ENCODE measurements around the gene TTC1.

The TTC1 gene

DNA sequence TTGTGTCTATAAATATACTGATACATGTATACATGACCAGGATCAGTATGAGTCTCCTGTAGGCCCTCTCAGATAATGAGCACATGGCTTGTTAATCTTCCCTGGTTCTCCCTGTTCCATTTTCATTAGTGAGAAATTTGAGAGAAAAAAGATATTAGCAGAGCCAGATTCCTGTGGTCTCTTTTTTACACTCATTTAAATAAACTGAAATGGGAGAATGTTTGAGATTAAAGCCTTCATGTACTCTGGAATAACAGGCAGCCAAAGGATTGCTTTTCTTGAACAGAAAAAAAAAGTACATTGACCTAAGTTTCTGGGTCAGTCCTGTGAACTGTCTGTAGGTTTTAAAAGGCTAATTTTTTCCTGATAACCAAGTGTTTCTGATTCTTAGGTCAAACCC lies 66.1 kb downstream of the TTC1 start:
- no peak overlapping the region for H3K27ac ChIP-seq
- TF ChIP-seq, protein P1, sequence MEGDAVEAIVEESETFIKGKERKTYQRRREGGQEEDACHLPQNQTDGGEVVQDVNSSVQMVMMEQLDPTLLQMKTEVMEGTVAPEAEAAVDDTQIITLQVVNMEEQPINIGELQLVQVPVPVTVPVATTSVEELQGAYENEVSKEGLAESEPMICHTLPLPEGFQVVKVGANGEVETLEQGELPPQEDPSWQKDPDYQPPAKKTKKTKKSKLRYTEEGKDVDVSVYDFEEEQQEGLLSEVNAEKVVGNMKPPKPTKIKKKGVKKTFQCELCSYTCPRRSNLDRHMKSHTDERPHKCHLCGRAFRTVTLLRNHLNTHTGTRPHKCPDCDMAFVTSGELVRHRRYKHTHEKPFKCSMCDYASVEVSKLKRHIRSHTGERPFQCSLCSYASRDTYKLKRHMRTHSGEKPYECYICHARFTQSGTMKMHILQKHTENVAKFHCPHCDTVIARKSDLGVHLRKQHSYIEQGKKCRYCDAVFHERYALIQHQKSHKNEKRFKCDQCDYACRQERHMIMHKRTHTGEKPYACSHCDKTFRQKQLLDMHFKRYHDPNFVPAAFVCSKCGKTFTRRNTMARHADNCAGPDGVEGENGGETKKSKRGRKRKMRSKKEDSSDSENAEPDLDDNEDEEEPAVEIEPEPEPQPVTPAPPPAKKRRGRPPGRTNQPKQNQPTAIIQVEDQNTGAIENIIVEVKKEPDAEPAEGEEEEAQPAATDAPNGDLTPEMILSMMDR (conservative IDR thresholded peaks at IDR 0.05), result no peak
- no peak for TF ChIP-seq ZFX (IDR thresholded peaks at IDR 0.05)

DNA sequence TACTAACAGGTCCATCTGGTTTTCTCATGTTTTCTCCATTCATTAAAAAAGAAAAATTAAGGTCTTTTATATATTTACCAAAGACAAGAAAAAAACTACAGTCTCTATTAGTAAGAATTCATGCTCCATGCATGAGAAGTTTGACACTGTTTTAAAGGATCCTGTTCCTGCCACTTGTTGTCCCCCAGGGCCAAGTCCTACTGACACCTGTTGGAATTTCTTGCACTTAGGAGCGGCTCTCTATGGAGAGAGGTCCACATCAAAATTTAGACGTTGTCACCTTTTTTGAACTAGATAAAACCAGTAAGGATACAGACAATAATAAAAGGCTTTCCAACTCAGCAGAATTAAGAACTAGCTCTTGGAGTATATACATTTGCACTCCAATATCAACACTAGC lies 68.1 kb downstream of the TTC1 start:
- H3K27ac ChIP-seq, result no peak overlapping the region
- TF ChIP-seq, protein P1 (conservative IDR thresholded peaks at IDR 0.05), result no peak
- TF ChIP-seq ZFX (IDR thresholded peaks at IDR 0.05), result no peak

DNA sequence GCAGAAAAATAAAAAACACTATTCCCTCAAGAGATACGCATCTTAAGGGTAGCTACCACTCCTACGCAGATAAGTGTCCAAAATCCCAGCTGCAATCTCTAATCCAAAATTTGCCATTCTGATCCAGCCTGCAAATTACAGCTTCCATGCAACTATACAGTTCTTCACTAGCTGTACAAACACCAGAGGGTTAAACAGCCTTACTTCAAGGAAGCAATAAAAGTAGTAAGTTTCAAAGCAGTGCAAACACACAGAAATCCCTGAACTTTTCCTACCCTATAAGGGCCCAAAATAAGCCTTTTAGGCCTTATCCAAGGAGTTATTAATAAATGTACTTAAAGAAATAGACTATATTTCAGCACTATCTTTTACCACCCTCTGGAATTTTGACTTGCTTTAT lies 70.8 kb downstream of the TTC1 start:
- no peak overlapping the region for H3K27ac ChIP-seq
- no peak for TF ChIP-seq ZFX (IDR thresholded peaks at IDR 0.05)
- TF ChIP-seq, protein P1 (conservative IDR thresholded peaks at IDR 0.05), result no peak

DNA sequence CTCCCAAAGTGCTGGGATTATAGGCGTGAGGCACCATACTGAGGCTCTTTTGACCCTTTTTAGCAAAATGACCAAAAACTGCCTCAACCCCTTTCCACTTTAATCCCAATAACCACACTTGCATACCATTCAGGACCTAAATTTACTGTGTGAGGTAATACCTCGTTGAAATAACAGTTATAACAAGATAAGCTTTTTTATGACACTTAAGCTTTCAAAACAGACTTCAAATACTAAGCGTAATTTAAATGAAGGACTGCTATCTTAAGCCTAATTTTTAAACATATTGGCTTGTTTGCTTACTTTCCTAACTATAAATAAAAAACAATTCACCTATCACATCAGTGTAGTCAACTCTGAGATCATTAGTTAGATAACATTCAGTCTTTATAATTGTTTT lies 72.6 kb downstream of the TTC1 start:
- no peak for TF ChIP-seq ZFX (IDR thresholded peaks at IDR 0.05)
- TF ChIP-seq, protein P1 (conservative IDR thresholded peaks at IDR 0.05), result no peak
- no peak overlapping the region for H3K27ac ChIP-seq

DNA sequence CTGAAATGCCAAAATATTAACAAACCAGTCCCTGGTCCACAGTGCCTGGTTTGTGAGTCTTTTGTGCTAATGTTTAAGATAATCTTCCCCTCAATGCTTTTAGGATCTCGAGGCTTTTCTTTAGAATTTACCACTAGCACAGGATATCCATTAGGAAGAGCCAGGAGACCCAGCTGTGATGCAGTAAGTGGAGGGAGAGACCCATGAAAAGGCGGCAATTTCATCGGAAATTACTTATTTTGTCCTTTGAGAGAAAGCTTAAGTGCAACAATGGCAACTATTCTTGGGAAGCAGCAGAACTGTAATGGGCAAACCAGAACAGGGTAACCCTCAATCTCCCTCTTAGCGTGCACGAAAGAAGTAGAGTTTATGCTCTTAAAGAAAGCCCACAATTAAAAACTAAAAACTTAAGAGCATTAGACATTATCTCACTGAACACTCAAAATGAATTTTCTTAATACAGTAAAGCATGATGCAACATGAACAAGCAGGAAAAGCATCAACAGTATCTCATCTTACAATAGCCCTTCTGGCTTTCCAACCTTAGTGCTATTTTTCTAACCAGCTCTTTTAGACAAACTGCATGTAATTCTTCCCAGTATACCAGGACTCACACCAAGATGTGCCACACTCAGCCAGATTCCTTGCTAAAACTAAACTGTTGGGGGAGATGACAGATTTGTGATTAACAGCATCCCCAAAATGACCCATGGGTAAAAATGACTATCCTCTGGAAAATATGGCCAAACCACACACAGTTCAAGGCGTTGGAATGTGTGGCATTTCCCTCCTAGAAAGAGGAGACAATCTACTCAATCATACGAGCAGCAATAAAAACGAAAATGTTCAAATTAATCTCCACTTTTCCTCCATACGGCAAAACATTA lies 73.9 kb downstream of the TTC1 start:
- no peak overlapping the region for H3K27ac ChIP-seq
- TF ChIP-seq, protein P1 (conservative IDR thresholded peaks at IDR 0.05), result no peak
- no peak for TF ChIP-seq ZFX (IDR thresholded peaks at IDR 0.05)

DNA sequence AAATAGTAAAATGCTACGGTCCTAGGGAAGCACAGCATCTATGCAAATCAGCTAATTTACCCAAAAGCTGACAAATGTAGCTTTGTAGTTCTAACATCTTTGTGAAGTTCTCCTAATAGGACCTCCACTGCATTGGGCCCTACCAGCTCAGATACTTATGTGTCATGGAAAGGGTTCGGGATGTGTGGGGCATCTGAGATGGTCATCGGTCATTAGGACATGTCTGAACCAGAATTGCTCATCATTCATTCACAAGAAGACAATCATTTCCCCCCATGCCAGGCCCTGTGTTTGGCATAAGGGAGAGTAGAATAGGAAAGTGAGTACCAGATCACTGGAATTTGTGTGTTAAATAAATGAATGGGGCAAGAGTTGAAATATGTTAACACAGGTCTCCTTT lies 74.6 kb downstream of the TTC1 start:
- TF ChIP-seq ZFX (IDR thresholded peaks at IDR 0.05), result no peak
- TF ChIP-seq, protein P1 (conservative IDR thresholded peaks at IDR 0.05), result no peak
- no peak overlapping the region for H3K27ac ChIP-seq

DNA sequence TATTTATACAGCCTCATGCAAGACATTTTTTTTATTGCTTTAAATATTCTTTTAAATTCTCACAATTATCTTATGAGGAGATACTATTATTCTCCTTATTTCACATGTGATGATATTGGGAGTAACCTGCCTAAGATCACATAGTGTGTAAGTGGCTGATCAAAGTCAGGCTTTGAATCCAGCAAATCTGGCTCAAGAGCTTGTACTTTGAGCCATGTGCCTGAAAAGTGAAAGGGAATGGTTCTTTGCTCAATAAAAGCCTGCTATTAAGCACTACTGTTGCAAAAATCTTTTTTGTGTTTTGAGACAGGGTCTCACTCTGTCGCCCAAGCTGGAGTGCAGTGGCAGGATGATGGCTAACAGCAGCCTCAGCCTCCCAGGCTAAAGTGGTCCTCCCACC lies 75.2 kb downstream of the TTC1 start:
- TF ChIP-seq ZFX (IDR thresholded peaks at IDR 0.05), result no peak
- TF ChIP-seq, protein P1 (conservative IDR thresholded peaks at IDR 0.05), result no peak
- no peak overlapping the region for H3K27ac ChIP-seq

Measured in C4-2B (cell line).